Activated CD4-positive, alpha-beta T cell treated with anti-CD3 and anti-CD28 coated beads, Interleukin-2, Interleukin-6, amounts not matched to agents 100 ng/mL and 50 ng/mL, durations not matched to agents 16 hours and 8 hours (primary cell): Measurements from ENCODE around the gene FGF8.

ENCODE experiments used
- DNase-seq: peaks from one replicate; pipeline ENCODE4 v3.0.0-alpha.2; 2020

Gene FGF8

DNA sequence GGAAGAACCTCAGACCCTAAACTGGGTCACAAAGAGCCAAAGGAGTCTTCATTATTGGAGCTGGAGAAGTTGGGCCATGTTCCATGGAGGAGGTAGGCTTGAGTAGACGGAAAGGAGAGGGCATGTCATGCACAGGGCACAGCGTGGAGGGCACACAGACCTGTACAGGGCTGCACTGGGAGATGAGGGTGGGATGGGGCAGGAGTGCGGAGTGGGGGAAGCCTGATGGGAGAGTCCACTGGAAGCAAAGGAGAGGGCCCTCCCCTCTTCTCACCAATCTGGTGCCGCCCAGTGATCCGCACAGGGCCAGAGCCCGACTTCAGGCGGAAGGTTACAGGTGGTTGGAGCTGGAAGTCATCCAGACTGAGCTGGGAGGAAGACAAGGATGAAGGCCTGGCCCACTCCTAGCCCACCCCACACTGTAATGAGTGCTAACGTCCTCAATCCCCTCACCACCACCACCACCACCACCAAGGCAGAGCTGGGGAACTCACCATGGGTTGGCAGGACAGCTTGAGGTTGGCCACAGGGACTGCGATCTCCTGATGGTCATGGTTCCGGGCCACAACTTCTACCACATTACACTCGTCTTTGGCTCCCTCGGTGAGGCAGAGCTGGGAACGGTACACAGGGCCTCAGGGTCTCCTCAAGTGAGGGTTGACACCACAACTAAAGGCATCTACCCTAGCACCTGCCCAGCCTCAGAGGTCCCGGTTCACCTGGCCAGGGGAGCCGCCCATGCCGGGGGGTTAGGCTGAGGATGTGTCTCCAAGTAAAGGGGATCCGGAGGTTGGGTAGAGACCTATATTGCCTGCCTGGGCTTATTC lies 6.3 kb upstream of the FGF8 start:
- no peak for DNase-seq

DNA sequence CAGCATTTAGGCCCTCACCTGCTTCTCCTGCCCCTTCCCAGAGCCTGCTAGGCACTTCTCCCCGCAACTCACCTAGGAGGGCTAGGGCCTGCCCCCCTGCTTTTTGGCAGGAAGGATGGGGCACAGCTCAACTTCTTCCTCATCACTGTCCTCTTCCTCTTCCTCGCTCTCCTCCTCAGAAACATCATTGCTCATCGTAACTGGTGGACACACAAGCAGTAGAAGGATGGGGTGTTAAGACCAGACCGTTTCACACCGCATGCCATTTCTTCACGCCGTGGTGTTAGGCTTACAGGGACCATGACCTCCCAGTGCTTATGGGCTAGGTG lies 5.7 kb upstream of the FGF8 start:
- DNase-seq, result no peak

DNA sequence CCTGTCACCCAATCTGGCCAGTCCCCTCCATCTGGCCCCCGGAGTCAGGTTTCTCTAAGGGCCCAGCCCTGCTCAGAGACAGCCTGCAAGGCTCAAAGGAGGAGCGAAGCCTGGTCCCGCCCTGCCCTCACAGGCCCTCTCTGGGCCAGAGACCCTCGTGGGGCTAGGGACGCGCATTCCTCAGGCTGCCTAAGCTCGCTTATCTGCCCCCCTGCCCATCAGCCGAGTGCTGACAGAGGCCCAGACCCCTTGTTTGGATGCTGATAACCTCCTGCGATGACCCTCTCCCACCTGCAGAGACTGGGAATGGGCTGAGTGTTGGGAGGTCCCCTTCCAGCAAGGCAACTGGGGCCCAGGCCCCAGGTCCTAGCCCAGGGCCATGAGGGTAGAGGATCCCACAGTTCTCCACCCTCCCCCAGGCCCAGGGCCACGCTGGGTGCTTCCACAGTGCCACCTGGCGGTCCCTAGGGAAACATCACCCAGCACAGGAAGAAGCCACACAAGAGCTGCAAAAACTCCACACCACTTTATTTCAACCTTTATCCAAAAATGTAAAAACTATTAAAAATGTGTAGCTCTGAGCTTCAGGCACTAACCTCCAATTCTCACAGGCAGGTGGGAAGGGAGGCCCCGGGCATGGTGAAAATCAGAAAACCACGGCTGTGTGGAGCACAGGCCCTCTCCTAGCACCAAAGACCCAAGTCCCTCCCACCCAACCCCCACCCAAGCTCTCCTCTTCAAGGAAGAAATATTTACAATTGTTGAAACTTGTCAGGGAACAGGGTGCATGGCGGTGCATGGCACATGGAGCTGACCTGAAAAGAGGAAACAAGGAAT lies 5.1 kb upstream of the FGF8 start:
- DNase-seq, result peak; percentile 87

DNA sequence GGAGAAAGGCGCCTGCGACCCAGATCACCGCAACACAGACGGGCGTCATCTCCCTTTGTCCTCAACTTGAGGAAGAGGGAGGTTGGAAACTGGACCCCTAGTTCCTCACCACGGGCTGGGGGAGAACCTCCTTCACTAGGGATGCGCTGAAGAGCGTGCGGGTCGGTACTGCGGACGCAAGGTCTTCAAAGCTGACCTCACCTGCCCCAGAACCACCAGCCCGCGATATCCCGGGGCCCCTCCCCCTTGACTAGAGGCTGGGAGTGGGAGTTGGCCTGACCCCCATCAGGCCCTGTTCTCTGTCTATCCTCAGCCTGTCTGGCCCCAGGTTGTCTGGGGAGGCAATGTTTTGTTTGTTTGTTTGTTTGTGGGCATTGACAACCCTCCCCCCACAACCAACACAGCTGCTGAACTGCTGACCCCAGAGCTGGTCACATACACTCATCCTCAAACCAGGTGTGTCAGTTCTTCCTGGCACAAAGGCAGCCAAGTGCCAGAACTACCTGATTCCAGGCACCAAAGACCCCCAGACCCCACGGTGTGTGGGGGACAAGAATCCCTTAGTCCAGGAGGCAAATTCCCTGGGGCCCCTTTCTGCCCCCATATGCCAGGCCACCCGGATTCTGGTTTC lies 4.4 kb upstream of the FGF8 start:
- peak; percentile 7 for DNase-seq

DNA sequence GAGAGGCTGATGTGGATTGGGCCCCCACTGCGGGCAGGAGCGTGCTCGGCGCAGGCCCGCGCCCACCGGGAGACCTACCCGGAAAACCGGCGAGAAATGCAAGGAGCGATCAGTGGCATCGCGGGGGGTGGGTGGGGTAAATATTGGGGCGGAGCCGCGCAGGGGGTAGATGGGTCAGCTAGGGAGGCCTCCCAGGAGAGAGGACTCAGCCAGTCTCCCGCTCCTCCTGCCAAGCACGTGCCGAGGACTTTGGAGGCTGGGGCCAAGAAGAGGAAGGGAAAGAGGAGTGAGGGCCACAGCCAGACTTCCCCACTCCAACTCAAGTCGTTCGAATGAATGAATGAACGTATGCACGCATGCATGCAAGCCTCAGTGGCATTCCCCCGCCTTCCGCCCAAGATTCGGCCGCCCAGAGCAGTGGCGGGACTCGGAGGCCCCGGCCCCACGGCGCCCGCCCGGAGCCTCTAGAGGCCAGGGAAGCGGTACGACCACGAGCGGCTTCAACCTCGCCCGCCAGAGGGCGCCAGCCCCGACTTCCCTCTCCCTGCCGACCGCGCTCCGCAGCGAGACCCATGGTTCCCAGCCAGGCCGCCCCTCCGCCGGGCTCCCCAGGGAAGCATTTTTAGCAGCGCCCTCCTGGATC lies 3.8 kb upstream of the FGF8 start:
- peak; percentile 91 for DNase-seq

DNA sequence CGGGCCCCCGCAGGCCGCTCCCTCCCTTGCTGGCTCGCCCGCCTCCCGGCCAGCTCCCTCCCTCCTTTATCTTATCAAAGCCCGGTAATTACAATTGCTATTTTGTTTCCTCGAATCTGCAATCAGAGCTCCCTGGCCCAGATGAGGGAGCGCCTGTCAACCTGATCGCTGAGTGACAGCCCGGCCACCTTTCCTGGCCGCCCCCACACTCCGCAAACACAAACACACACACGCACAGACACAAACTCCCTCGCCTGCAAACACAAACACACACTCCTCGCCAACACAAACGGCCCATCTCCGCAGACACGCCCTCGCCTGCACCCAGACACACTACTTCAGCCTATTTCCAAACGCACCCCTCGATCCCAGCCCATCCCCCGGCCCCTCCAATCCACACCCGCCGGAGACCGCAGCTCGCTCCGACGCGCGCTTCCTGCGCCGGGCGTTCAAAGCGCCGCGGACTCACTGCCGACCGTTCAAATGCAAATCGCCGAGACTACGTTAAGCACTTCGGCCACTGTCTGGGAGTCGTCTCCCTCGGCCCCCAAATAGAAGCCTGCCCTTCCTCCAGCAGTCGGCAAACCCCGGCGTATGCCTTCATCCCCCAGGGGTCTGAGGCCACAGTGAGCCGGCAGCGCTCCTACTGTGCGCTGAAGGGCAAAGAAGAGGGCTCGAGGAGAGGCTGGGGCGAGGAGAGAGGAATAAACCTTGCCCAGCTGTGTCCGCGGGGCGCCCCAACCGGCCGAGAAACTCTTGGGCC lies 3.0 kb upstream of the FGF8 start:
- DNase-seq, result peak; percentile 36

DNA sequence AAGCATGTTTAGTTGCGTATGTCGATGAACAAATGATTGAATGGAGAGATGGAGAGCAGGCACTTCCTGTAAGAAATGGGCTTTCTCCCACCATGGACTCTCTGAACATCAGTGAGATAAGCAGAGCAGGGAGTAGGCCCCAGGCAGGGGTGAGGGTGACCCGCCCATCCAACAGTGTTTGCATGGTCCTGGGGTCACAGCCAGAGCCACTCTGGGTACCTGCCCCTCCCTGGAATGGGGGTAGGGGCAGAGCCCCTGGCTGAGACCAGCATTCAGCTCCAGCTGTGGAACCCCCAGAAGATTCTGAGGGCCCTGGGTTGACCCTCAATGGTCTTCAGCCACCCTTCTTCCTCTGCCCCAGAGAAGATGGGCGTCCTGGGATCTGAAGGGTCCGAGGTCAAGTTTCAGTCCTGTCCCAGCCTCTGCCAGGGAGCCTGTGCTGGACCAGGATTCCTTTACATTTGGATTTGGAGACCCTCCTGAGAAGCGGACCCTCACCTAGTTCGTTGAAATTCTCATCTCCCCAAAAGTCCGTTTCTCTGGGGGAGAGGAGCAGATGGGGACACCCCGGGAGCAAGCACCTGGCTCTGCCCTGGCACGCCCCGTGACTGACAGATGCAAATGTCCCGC lies 2.4 kb upstream of the FGF8 start:
- DNase-seq, result no peak

DNA sequence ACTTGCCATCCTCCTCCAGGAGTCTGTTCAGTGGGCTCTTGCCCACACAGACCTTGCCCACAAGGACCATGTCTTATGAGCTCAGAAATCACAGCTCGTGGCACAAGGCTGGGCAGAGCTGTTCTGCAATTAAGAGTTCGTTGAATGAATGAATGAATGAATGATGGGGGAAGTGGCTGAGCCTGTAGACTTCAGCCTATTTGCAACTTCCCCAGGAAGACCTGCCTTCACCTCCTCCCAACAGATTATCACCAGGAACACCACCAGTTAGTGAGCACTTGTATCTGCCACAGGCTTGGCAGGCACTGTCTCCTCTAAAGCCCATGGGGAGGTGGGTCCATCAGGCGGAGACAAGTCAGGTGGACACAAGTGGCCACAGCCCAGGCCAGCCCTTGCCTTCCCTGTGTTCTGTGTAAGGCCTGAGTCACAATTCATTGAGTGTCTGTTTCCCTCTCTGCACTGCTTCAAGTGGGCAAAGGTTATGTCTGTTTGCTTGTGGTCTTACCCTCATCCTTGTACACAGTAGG lies 1.8 kb upstream of the FGF8 start:
- no peak for DNase-seq

DNA sequence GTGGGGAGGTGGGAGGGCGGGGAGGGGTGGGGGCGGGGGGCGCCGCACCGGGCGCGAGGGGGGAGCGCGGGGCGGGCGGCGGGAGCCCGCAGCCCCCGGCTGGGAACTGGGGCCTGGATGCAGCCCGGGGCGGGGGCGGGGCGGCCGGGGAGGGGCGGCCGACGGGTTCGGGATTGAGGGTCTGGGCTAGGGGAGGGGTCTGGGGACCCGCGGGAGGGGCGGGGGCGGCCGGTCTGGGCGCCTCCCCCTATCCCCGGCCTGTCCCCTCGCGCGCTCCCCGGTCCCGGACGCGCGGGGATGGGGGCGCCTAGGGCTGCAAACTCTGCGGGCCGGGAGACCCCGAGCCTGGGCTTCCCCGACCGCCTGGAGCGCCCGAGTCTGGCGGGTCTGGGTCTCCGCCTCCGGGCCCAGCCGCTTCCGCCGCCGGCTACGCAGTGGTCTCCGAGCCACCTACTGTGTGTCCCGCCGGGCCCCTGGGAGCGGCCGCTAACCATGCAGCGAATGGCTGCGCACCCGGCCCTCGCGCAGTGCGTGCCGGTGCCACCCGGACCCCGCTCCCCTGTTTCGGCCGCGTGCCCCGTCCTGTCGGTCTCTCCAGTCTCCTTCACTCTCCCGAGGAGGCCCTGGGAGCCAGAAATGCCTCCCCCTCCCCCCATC lies 375 bp upstream of the FGF8 start:
- no peak for DNase-seq

DNA sequence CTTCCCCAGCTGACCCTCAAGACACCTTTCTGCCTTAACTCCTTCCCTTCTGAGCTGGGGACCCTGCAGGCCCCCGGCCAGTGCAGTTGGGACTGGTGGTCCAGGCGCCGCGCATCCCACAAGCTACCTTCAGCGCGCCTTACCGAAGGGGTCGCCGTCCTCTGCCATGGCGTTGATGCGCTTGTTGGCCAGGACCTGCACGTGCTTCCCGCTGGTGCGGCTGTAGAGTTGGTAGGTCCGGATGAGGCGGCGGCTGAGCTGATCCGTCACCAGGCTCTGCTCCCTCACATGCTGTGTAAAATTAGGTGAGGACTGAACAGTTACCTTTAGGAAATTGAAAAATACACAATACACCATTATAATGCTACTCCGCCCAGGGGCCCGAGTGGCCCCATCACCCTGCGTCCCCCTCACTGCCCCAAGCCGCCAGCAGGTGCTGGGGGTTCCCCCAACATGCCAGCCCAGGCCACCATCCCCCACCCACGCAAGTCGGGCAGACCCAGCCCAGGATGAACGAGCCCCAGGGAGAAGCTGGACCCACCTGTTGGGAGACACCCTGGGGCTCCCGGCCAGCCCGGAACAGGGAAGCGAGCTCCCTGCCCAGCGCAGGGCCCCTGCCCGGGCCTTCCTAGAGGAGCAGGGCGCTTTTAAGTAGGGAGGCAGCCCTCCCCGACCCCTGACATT lies 1.2 kb downstream of the FGF8 start:
- DNase-seq, result no peak

DNA sequence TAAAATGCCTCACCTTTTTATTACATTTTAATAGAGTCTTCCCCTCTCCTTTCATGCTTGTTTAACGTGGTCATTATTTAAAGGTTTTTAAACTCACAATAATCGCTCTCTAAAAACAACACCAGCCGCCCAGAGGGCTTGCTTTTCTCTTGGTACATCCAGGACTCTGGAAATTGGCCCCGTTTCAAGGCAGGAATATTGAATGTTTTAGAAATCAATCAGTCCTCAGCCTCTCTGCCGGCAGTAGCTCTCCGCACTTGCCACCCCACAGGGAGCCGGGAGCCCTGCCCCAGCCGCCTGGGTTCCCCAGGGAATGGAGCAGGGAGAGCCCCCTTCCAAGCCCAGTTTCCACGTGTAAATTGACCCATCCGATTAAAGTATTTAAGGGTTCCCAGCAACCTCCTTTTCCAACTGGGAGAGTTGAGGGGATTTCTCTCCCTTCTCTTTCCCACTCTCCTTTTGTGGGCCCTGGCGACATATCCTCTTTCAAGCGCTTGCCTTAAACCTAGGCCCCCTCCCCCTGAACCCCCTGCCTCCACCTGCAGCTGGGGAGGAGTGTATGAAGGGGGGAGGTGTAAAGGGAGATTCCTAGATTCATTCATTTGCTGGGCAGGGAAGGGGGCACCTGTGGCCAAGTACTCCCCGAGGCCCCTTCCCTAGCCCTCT lies 1.9 kb downstream of the FGF8 start:
- no peak for DNase-seq

DNA sequence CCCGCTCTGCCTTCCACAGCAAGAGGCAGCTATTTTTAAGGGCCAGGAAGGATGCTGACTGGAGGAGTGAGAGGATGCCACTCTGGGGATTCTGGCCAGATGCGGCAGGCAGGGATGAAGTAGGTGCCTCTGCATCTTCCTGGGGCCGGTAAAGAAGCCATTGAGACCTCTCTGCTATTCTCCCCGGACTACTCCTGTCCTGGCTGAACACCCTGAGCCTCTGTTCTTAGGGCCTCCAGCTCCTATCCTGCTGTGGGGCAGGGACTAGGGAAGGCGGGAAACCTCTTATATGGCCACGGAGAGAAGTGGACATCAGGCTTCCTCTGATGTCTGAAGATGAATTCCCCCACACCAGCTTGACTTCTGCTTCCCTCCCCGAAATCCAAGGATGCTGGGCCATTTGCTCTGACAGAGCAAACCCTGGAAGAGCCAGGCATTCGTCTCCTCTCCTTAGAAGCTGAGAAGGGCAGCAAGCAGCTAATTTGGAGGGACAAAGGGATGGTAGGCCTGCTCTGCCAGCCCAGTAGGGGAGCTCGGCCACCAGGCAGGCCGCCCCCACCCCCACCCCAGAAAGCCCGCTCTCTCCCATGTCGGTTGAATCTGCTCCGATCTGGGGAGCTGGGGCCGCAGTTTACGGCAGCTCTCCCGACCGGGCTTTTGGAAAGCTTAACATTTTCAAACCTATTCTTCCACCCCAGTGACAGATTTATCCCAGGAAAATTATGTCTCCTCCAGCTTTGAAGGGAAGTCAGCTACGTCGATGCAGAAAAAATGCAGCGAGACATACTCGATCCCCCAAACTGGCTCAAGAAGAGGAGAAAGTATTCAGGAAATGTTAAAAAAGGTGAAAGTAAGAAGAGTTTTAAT lies 2.8 kb downstream of the FGF8 start:
- no peak for DNase-seq

DNA sequence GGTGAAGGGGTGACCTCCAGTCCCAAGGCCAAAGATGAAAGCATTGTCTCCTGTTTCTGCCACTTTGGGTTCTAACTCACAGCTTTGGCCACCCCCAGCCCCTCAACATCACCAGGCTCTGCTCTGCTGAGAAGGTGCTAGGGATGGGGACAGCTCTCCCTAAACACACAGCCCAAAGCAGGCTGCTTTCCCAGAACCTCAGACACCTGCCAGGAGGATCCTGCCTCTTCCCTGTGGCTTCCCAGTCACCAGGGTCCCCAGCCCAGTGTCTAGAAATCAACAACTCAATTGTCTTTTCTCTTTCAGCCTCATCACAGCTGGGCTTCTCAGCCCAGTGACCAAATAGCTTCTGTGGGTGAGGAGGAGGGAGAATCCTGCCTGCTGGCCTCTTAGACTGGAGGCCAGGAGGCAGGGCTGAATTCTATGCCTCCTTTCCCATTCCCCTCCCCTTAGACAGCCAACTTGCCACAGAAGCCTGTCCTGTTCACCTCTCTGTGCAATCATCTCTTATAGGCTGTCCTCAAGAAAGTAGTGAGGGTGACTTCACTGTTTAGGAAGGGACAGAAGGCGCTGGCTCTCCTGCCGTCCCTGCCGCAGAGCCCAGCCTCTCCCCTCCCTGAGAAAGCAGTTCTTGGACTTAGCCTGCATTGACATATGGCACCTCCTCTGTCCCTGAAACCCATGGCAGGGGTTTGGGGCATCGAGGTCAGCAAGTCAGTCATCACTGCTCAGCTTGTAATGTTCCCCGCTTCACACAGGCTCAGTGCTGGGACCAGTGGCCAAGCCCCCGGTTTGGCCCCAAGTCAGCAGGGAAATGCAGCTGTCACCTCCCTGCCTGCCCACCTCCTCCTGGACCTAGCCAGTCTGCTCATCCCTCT lies 3.7 kb downstream of the FGF8 start:
- no peak for DNase-seq

DNA sequence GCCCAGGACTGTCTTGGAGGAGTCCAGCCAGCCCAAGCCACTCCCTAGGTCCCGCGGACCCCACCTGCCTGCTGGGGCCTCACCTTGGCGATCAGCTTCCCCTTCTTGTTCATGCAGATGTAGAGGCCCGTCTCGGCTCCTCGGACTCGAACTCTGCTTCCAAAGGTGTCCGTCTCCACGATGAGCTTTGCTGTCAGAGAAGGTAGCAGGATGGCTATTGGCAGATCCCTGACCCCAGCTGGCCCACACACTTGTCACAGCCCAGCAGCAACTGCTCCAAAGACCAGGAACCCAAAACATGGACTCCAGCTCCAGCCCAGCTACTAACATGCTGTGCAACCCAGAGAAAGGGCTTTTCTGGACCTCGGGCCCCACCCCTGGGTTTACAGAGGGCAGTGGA lies 4.5 kb downstream of the FGF8 start:
- no peak for DNase-seq

DNA sequence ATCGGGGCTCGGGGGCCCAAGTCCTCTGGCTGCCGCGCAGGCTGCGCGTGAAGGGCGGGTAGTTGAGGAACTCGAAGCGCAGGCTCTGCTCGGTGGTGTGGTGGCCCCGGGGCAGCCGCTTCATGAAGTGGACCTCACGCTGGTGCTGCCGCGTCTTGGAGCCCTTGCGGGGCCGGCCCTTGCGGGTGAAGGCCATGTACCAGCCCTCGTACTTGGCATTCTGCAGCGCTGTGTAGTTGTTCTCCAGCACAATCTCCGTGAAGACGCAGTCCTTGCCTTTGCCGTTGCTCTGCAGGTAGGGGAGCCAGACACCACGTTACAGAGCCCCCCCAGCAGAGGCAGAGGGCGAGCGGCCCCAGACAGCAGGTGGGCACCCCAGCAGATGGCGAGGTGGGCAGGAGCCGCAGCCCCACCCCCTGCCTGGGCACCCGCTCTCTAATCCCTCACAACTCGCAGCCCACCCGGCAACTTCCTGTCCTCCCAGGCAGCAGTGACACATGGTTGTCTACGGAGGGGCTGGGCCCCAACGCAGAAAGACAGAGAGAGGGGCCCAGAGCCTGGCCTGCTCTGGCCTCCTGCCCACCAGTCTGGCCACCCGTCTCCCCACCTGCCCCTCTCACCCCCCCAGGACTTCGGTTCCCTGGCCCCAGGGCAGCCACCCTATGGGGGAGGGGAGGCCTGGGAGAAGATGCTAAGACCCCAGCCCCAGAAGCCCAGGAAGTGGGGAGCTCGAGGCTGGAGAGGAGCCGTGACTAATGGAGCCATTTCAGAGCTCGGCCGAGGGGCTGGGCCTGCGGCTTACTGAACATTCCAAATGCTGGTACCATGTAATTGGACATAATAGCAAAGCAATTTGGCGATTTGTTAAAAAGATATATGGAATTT lies 5.3 kb downstream of the FGF8 start:
- DNase-seq, result no peak

DNA sequence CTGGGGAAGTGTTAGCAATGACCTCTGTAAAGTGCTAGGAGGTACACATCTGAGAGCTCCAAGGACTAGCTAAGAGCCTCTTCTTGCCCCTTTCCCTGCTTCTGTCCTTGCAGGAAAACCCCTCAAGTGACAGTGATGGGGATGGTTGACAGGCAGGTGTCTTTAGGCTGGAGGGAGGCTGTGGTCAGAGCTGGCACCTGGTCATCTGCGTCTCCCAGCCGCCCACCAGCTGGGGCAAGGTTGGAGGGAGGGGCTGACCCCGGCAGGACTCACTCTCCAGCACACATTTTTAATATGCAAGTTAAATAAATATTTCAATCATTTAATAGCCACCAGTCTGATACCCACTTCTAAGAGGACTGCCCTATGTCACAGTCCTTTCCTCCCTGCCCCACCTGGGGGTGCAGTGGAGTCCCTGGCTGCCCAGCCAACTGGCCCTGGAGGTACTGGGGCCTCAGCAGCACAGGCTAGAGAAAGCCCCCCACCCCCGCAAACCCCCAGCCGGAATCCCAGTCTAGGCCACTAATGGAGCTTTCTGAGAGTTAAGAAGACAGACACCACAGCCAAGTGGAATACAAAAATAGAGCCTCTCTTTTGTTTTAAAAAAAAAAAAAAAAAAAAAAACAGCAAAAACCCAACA lies 6.3 kb downstream of the FGF8 start:
- no peak for DNase-seq

DNA sequence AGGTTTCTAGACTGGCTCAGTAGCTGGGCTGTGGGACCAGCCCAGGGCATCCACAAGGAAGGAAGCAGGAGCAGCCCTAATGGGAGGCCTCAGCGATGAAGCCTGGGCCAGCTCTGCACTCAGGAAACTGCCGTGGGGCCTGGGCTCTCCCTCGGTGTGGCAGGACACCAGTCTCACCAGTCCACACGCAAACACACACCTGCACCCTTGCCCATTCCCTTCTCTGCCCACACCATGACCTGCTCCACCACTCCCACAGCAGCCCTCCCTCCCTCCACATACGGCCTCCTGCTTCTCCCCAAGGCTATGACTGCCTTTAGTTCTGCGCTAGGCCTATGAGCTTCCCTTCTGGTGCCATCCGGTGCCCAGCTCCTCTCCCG lies 7.1 kb downstream of the FGF8 start:
- no peak for DNase-seq
